GM10847 (cell line): ENCODE data around the gene ISM1.

Experiments used
- POLR2A ChIP-seq: IDR thresholded peaks from 2 replicates; pipeline ENCODE4 v1.6.1; 2011; ENCODE audit not compliant: insufficient read length; ENCODE audit errors: extremely low read depth

ISM1 gene

GRCh38 chr20:13280609-13281324 lies 59.7 kb downstream of the ISM1 start:
- no peak for TF ChIP-seq POLR2A

GRCh38 chr20:13283869-13284829 lies 63.1 kb downstream of the ISM1 start:
- no peak for TF ChIP-seq POLR2A

GRCh38 chr20:13284830-13285229 lies 63.8 kb downstream of the ISM1 start:
- no peak for TF ChIP-seq POLR2A

GRCh38 chr20:13285408-13285807 lies 64.3 kb downstream of the ISM1 start:
- no peak for TF ChIP-seq POLR2A

- no peak for TF ChIP-seq POLR2A
Observed at GRCh38 chr20:13286052-13286451, 65.0 kb downstream of the ISM1 start.

GRCh38 chr20:13286607-13287006 lies 65.5 kb downstream of the ISM1 start:
- no peak for TF ChIP-seq POLR2A

GRCh38 chr20:13288357-13288756 lies 67.3 kb downstream of the ISM1 start:
- TF ChIP-seq POLR2A = no peak

- no peak for TF ChIP-seq POLR2A
Observed at GRCh38 chr20:13289031-13289430, 68.0 kb downstream of the ISM1 start.

- TF ChIP-seq POLR2A = no peak
Observed at GRCh38 chr20:13290724-13291123, 69.7 kb downstream of the ISM1 start.

- no peak for TF ChIP-seq POLR2A
Observed at GRCh38 chr20:13291157-13291556, 70.1 kb downstream of the ISM1 start.

- TF ChIP-seq POLR2A = no peak
Observed at GRCh38 chr20:13292201-13292885, 71.3 kb downstream of the ISM1 start.

- no peak for TF ChIP-seq POLR2A
Observed at GRCh38 chr20:13294522-13294921, 73.4 kb downstream of the ISM1 start.

- no peak for TF ChIP-seq POLR2A
Observed at GRCh38 chr20:13295637-13296036, 74.6 kb downstream of the ISM1 start.

GRCh38 chr20:13296070-13296469 lies 75.0 kb downstream of the ISM1 start:
- no peak for TF ChIP-seq POLR2A

- TF ChIP-seq POLR2A = no peak
Observed at GRCh38 chr20:13297147-13297899, 76.2 kb downstream of the ISM1 start.
